ENCODE results near the gene EGR1.

EGR1 gene

DNA sequence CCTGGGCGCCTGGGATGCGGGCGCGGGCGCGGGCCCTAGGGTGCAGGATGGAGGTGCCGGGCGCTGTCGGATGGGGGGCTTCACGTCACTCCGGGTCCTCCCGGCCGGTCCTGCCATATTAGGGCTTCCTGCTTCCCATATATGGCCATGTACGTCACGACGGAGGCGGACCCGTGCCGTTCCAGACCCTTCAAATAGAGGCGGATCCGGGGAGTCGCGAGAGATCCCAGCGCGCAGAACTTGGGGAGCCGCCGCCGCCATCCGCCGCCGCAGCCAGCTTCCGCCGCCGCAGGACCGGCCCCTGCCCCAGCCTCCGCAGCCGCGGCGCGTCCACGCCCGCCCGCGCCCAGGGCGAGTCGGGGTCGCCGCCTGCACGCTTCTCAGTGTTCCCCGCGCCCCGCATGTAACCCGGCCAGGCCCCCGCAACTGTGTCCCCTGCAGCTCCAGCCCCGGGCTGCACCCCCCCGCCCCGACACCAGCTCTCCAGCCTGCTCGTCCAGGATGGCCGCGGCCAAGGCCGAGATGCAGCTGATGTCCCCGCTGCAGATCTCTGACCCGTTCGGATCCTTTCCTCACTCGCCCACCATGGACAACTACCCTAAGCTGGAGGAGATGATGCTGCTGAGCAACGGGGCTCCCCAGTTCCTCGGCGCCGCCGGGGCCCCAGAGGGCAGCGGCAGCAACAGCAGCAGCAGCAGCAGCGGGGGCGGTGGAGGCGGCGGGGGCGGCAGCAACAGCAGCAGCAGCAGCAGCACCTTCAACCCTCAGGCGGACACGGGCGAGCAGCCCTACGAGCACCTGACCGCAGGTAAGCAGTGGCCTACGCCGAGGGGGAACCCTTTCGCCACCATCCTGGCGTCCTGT, at the start of gene EGR1:
EGR1 (plus strand) TSS at position 219 of the 864 bp plus-strand sequence; CDS start at position 502, 283 bp downstream.
- DNase-seq (ENCODE audit: low read depth in 2 of 2) = peak; percentile 83 to 93

DNA sequence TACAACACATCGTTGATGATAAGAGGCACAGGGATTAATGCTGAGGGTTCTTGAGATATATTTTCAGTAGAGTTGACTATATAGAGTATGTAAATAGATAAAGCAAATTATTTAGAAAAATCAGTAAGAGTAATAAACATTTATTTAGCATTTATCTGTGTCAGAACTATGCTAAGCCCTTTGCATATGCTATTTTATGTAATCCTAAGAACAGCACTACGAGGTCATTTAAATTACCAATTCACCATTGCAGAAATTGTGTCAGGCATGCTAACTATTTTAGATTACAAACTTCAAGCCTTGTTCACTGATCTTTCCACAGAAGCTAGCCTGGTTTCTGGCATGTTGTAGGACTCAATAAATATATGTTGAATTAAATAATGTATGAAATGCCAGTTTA, 46.8 kb upstream of the EGR1 start:
- DNase-seq (ENCODE audit: low read depth in 2 of 2) = no peak

DNA sequence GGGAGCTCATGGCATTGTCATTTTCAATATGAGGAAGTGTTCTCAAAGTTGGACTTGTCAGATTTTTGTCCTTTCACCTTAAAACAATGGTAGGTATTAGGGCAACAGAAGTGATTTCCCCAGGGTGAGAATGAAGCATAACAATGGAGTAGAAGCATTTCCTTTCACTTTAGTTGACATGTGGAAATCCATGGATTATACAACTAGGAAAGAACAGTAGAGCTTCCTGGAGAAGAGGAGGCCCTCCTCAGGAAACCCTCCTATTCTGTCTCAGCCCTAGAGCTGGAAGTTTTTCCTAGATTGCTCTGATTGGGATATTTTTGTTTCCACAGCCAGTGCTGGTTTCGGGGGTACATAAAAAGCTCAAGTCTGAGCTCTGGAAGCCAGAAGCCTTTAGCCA, 40.2 kb upstream of the EGR1 start:
- no peak for DNase-seq (ENCODE audit: low read depth in 2 of 2)

DNA sequence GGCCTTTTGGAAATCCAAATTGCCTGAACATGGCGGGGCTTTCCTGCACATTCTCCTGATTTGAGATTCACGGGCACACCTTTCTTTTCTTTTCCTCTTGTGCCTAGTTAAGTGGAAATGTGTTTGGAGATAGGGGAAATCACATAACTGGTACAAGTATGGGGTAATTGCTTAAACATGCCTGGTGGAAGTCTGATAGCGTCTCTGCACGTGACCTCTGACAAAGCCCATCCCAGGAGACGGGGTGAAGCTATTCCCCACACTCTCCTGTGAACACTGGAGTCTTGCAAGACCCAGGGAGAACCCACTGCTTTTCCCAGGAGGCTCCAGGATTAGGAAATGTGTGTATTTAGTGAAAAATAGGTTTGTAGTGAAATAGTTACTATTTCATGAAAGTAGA, 29.3 kb upstream of the EGR1 start:
- DNase-seq (ENCODE audit: low read depth in 2 of 2) = no peak

DNA sequence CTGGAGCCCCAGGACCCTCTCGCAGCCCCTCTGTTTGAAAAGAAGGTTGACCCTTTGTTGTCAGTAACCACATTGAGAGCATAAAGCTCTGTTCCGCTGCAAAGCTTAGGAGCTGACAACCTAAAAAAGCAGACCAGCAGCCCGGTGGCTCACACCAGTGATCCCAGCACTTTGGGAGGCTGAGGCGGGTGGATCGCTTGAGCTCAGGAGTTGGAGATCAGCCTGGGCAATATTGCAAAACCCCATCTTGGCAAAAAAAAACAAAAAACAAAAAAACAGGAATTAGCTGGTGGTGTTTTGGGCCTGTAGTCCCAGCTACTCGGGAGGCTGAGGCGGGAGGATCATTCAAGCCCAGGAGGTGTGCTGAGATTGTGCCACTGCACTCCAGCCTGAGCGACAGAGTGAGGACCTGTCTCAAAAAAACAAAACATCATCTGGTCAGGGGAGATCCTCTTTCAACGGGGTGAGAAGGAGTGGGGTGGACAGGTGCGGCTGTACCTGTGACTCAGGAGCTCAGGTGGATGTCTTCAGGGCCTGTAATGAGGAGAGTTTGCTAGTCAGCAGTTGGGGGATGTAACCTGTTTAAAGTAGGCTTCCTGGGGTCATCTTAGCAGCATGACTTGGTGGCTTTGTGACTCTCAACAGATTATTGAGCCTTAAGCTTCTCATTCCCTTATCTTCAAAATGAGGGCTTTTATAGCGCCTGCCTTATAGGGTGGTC, 27.1 kb upstream of the EGR1 start:
- DNase-seq (ENCODE audit: low read depth in 2 of 2) = no peak

DNA sequence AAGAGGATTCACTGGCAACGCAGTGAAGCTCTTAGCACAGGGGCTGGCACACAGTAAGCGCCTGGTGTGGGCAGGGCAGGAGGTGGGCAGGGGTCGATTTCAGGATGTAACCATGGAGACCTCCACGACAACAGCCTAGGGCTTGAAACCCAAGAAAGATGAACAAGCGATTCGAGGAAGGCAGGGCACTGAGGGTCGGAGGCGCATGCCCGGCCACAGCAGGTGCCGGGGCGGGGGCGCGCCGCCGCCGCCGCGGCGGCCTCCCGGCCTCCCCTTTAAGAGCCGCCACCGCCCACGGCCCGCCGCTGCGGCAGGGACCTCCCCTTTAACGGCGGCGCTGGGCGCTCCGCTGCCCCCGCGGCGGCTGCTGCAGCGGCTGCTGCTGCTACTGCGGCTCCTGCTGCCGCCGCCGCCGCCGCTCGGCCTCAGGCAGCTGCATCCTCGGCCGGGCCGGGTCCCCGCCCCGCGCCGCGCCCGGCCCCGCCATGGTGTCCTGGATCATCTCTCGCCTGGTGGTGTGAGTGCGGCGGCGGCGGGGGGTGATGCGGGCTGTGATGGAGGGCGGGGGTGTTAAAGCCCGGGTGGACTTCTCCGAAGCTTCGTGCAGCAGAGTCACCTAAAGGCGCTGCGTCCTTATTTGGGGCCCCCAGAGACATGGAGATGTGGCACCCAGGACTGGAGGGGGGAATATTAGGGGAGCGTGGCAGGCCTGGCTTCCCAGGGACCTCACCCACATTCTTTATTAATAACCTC, 26.4 kb upstream of the EGR1 start, which contains the start of gene REEP2:
REEP2 (plus strand) TSS at position 334 of the 753 bp plus-strand sequence; CDS start at position 486, 152 bp downstream.
- DNase-seq (ENCODE audit: low read depth in 2 of 2) = peak; percentile 50 to 66

DNA sequence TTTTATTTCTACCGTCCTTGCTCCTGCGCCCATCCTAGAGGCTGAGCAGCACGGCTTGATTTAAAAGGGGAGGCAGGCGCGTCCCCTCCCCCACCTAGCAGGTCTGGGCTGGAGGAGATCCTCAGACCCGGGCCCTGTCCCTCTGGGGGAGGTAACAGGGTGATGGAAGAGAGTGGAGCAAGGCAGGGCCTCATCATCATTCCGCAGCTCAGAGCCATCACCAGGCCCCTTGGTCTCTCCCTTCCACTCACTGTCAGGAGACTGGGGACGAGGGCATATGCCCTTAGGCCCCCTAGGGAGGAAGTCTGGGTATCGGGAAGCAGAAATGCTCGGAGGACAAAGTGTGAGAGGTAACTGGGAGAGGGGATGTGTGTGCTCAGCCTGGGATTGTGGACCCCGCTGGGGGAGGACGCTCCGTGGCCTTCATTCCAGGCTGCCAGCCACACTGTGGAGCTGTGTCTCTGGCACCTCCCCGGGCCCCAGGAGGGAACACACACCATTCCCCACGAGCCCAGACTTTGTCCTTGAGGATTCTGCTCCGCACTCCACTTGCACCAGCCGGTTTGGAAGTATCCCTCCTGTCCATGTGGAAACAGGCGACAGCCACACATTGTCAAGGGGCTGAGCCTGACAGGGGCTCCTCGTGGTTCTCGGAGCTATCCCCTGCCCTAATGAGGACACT, 25.7 kb upstream of the EGR1 start:
- DNase-seq (ENCODE audit: low read depth in 2 of 2) = no peak

DNA sequence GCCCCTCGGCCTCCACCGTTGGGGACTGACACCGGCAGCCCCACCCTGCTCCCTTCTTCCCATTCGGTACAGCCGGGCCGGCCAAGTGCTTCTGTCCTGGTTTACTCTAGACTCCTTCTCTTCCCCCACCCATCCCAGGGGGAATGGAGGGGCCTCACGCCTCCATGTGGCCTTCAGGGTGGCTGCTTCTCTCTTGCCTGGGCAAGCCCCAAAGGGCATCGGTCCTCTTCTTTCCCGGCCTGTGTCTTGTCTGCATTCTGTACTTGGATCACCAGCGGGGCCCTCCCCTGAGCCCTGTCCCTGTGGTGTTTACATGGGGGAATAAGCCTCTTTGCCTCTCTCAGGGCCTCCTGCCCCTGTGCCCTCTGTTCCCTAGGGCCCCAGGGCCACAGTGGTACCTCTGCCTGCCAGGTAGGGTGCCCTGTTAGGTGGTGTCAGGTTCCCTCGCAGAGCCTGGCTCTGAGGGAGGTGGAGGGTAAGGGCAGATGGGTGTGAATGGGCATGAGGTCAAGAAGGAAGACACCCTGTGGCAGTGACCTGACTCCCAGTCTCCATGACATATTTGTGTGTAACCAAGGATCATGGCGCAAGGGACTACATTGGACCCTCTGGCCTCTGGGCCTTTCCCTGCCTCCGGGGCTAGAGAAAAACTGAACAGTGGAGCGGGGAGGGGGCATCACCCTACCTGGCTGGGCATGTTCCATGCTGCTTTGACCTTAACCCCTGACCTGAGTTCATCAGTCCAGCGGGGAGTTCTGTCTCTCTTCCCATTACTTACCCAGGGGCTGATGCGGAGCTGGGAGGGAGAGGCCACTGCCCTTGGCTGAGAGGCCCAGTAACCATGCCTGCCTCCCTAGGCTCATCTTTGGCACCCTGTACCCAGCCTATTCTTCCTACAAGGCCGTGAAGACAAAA, 24.9 kb upstream of the EGR1 start:
- no peak for DNase-seq (ENCODE audit: low read depth in 2 of 2)

DNA sequence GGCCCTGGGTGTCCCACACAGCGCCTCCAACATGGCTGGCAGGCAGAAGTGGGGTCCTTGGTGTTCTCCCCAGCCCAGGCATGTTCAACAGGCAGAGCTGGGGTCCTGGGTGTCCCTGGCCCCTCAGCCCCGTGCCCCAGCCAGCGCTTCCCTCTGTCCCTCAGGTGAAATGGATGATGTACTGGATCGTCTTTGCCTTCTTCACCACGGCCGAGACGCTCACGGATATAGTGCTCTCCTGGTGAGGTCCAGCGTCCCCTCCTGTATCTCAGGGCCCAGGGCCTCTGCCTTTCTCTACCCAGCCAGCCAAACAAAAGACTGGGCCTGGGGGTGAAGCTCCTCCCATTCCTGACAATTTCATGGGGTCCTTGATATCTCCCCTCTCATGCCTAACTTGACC, 24.1 kb upstream of the EGR1 start:
- no peak for DNase-seq (ENCODE audit: low read depth in 2 of 2)

DNA sequence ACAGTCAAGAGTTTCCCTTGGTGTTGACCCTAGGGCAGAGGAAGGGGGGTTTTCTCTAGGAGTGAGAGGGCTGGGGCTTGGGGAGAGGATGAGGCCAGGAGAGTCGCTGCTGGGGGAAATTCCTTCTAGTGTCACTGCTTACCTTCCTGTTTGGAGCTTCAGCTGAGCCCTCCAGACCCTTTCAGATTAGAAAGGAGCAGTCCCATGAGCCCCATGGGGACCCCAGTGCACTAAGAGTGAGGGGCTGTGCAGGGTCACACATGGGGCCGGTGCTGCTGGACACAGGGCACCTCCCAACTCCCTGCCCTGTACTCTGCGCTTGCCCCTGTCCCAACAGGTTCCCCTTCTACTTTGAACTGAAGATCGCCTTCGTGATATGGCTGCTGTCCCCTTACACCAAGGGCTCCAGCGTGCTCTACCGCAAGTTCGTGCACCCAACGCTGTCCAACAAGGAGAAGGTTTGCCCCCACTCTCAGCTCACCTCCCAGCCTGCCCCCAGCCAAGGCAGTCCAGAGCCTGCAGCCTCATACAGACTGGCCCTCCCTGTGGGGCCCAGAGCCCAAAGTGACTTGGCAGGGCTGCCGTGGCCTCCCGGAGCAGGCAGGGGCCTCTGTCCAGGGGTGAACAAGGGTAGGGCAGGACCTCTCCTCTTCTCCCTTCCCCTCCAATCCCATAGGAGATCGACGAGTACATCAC, 21.1 kb upstream of the EGR1 start:
- no peak for DNase-seq (ENCODE audit: low read depth in 2 of 2)

DNA sequence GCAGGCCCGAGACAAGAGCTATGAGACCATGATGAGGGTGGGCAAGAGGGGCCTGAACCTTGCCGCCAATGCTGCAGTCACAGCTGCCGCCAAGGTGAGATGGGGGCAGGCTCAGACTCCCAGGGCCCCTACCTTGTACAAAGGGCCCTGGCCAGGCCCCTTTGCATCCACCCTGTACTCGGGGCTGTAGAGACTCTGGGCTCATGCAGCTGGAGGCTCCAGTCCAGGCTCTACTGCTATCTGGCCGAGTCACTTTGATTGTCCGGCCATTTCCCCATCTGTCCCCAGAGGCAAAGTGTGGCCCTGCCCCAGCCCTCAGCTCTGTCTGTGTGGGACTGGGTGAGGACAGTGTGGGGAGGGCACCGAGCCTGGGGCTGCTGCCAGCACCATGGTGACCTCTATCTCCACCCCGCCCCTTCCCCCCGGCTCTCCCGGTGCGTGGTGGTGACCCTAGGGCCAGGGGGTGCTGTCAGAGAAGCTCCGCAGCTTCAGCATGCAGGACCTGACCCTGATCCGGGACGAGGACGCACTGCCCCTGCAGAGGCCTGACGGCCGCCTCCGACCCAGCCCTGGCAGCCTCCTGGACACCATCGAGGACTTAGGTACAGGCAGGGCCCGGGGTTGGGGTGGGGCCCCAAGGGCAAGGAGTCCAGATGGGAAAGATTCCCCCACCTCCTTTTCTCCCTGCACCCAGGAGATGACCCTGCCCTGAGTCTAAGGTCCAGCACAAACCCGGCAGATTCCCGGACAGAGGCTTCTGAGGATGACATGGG, 20.3 kb upstream of the EGR1 start:
- no peak for DNase-seq (ENCODE audit: low read depth in 2 of 2)

DNA sequence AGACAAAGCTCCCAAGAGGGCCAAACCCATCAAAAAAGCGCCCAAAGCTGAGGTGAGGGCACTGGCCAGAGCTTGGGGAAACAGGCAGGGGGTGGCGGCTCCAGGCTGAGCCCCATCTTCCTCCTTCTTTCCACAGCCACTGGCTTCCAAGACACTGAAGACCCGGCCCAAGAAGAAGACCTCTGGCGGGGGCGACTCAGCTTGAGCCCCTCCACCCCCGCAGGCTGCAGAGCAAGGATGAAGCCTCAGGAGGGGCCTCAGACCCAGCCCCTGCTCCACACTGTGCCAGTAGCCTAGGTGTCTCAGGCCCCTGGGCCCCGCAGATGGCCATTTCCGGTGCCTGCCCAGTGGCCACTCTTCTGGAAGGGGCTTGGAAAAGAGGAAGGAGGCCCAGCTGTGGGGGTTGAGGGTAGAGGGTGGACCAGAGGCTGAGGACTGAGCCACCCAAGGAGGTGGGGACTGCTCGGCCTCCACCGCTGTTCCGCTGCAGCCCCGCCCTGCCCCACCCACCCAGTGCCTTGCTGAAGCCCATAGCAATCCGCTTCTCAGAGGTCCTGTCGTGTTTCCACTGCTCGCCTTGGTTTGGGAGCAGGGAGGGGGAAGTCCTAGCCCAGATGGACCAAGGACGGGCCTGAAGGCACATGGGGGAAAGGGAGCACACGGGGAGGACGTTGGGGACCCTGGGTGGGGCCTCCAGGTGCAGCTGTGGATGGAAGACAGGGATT, 19.6 kb upstream of the EGR1 start:
- no peak for DNase-seq (ENCODE audit: low read depth in 2 of 2)

DNA sequence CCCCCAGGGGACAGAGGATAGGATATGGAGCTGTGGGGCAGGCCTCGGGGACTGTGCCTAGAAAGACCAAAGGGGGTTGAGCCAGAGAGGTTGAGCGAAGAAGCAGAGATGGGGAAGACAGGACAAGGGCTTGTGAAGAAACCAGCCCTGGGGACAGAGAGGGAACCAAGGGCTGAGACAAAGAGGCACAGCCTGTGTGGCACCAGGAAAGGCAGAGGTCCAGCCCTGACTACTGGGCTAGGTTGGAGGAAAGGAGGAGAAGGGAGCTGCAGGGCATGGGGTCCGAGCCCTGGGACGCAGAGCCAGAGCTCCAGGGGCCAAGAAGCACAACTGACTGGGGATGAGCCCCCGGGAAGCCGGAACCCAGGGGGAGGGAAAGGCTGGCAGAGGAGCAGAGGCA, 17.2 kb upstream of the EGR1 start:
- DNase-seq (ENCODE audit: low read depth in 2 of 2) = no peak

DNA sequence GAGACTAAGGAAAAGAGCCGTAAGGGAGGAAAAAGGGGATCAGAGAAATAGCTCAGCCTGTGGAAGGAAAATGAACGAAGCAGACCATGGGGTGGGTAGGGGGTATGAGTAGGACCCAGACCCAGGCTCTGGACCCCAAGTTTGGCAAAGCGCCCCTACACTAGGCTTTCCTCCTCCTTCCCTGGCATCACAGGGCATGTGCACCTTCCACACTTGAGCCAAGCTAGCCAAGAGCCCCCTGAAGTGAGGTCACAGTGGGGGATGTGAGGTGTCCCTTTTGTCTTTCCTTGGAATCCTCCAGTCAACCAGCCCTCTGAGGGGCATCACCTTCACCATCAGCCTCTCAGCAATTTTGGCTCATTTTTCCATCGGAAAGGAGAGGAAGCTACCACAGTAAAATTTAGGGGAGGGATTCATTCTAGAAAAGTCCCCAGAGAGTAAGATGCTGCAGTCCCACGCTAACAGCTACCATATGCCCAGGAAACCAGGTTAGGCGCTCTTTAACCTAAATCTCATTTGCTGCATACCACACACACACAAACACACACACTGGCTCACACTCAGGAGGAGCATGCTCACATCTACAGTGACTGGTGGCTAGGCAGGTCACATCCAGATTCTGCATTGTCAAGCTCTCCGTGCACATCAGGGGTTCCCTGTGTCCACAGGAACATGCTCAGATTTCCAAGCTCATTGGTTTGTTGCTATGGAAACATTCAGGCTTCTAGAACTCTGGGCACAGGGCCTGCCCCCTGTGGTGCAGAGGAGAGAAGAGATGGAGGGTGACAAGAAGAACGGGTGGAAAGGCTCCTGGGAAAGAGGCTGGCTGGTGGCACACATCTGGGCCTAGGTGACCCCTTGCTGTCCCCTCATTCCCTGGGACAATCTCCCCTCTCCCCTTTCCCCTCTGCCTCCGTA, 16.5 kb upstream of the EGR1 start:
- no peak for DNase-seq (ENCODE audit: low read depth in 2 of 2)

DNA sequence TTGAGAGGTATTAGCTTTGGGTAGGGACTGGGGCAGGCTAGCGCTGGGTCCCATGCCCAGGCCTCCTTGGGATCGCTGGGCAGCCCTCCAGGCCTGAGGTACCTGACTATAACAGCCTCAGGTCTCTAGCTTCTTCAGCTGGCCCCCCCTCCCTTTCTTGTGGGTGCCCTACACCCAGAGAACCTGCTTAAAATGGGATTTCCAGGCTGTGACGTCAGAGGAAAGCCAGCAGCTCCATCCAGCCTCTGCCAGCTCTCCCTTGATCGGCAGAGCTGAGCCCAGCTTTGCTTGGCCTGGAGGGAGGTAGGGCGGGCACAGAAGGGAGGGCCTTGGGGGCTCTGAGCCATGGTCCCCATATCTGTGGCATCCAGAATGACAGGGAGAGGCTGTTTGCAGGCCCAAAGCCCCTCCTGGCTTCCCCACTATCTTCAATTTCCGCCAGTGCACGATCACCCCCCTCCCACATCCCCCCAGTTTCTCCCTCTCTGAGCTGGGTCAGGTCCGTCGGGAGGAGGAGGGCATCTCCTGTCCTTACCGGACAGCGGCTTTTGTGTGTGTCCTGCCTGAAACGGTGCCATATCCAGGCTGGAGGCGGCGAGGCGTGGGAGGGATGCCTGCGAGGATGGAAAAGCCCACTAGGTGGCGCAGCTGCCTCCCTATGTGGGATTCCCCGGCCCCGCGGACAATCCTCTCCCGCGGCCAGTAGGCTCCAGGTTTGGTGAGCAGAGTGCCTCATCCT, 15.6 kb upstream of the EGR1 start:
- peak; percentile 78 for DNase-seq (ENCODE audit: low read depth in 2 of 2)

DNA sequence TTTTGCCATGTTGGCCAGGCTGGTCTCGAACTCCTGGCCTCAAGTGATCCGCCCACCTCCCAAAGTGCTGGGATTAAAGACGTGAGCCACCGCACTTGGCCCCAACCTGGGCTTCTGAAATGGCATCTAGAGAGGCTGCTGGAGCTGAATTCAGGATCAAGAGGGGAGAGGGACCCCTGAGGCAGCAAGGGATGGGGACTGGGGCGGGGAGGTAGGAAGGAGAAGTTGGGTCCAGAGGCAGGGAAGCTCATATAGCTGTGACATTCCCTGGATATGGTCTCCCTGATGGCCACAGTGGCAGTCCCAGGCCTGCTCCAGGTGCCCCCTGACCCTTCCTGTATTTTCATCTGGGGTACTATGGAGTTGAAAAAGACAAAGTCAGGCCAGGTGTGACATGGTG, 14.3 kb upstream of the EGR1 start:
- no peak for DNase-seq (ENCODE audit: low read depth in 2 of 2)

DNA sequence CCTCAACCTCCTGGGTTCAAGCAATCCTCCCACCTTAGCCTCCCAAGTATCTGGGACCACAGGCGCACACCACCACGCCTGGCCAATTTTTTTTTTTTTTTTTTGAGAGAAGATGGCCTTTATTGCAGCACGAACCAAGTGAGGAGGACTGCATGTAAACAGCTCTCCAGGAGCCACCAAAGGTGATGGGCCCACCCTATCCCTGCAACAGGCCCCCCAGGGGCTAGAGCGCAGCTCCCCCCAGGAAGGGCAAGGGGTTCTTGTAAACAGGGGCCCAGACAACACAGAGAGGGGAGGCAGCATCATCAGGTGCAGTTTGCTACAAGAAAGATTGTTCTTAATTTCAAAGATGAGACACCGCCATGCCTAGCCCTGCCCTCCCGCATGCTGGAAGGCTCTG, 12.6 kb upstream of the EGR1 start:
- no peak for DNase-seq (ENCODE audit: low read depth in 2 of 2)

Data from stimulated activated CD4-positive, alpha-beta T cell treated with anti-CD3 and anti-CD28 coated beads, Interleukin-1b, Interleukin-23, amount 100 ng/mL, for 4 hours (primary cell).